A549 (cell line): ENCODE data around the gene HMOX1.

Experiments used
- CTCF ChIP-seq: fragments of >200 bp; sonication (Bioruptor Twin); formaldehyde crosslinking; IDR thresholded peaks from 3 replicates; pipeline ENCODE4 v1.5.1; 2016
- HDAC2 ChIP-seq: fragments of 200-600 bp; sonication (generic); IDR thresholded peaks from 2 replicates; pipeline ENCODE4 v1.6.1; 2016
- HMGXB4 ChIP-seq: fragments of 250-450 bp; sonication (Bioruptor Pico); IDR thresholded peaks from 2 replicates; pipeline ENCODE4 v1.5.0; 2021; ENCODE audit warnings: mild to moderate bottlenecking, moderate library complexity, borderline replicate concordance
- HOXA7 ChIP-seq: fragments of 250-450 bp; sonication (Bioruptor Pico); IDR thresholded peaks from 2 replicates; pipeline ENCODE4 v1.5.0; 2020; ENCODE audit warnings: mild to moderate bottlenecking, moderate library complexity
- HOXB5 ChIP-seq: fragments of 250-450 bp; sonication (Bioruptor Pico); IDR thresholded peaks from 2 replicates; pipeline ENCODE4 v1.5.0; 2020; ENCODE audit warnings: mild to moderate bottlenecking, moderate library complexity
- NFE2L2 ChIP-seq: fragments of 150-350 bp; conservative IDR thresholded peaks from 2 replicates; pipeline ENCODE4 v1.6.1; 2014; ENCODE audit warnings: low read length
- REST ChIP-seq: fragments of 200-600 bp; sonication (generic); IDR thresholded peaks from 2 replicates; pipeline ENCODE4 v1.6.1; 2016; ENCODE audit warnings: antibody characterized with exemption, mild to moderate bottlenecking, moderate library complexity

- no peak for TF ChIP-seq HOXA7 (CRISPR knock-in tag)
- TF ChIP-seq HDAC2 = no peak
- TF ChIP-seq NFE2L2 = no peak
- TF ChIP-seq REST = no peak
- no peak for TF ChIP-seq CTCF
- TF ChIP-seq HMGXB4 (CRISPR knock-in tag) = no peak
- no peak for TF ChIP-seq HOXB5 (CRISPR knock-in tag)
These were observed 3.6 kb downstream of the HMOX1 start for GRCh38 chr22:35384527-35384926.
